GM06990 (cell line): Measurements from ENCODE around the gene ZBTB44.
"Not testable (repeated sequence)": the region's sequence is repeated elsewhere in the genome, so short reads cannot be mapped to it uniquely, and the experiment has no call there.

Experiments
- DNase-seq: peaks from one replicate; pipeline ENCODE4 v3.0.0-alpha.2; 2011; ENCODE audit not compliant: insufficient read length; ENCODE audit errors: extremely low read depth
- H3K27me3 ChIP-seq: replicated peaks from 2 replicates; pipeline ENCODE4 v1.6.0; 2011; ENCODE audit warnings: low read length; ENCODE audit not compliant: control insufficient read depth, insufficient read depth
- H3K36me3 ChIP-seq: 2 replicates; pipeline ENCODE4 v1.5.1; 2011; ENCODE audit warnings: low read length; ENCODE audit not compliant: control insufficient read depth, insufficient read depth
- H3K4me3 ChIP-seq: replicated peaks from 2 replicates; pipeline ENCODE4 v1.5.1; 2011; ENCODE audit warnings: low read depth, mild to moderate bottlenecking, control low read depth, low read length
- CTCF ChIP-seq: IDR thresholded peaks from 2 replicates; pipeline ENCODE4 v1.5.1; 2011; ENCODE audit warnings: low read length, control low read depth, mild to moderate bottlenecking, inconsistent platforms; ENCODE audit not compliant: insufficient read depth, poor library complexity, severe bottlenecking

Gene ZBTB44

GRCh38 chr11:130340671-130341319 lies 26.1 kb upstream of the ZBTB44 start:
- no peak for DNase-seq
- no peak for TF ChIP-seq CTCF
- no peak overlapping the region for H3K4me3 ChIP-seq
- H3K36me3 ChIP-seq: no peaks in the 10 kb centered on the region
- no peaks in the 10 kb centered on the region for H3K27me3 ChIP-seq

DNA sequence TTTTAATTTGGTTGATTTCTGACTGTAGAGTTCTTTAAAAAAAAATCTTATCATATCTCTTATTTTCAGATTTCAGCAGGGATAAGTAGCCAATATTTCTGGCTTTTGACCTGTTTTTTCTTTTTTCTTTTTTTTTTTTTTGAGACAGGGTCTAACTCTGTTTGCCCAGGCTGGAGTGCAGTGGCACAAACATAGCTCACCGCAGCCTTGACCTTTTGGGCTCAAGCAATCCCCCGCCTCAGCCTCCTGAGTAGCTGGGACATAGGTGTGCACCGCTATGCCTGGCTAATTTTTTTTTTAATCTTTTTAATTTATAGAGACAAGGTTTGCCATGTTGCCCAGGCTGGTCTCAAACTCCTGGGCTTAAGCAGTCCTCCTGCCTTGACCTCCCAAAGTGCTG lies 23.9 kb upstream of the ZBTB44 start:
- Histone ChIP-seq H3K4me3 (no peak overlapping the region), H3K36me3 (no peaks in the 10 kb centered on the region), H3K27me3 (no peaks in the 10 kb centered on the region)
- no peak for TF ChIP-seq CTCF
- DNase-seq: no peak

- no peak for DNase-seq
- no peak for TF ChIP-seq CTCF
- Histone ChIP-seq H3K27me3 (no peaks in the 10 kb centered on the region), H3K4me3 (no peak overlapping the region), H3K36me3 (no peaks in the 10 kb centered on the region)
Measured at GRCh38 chr11:130337281-130338089, 22.8 kb upstream of the ZBTB44 start.

DNA sequence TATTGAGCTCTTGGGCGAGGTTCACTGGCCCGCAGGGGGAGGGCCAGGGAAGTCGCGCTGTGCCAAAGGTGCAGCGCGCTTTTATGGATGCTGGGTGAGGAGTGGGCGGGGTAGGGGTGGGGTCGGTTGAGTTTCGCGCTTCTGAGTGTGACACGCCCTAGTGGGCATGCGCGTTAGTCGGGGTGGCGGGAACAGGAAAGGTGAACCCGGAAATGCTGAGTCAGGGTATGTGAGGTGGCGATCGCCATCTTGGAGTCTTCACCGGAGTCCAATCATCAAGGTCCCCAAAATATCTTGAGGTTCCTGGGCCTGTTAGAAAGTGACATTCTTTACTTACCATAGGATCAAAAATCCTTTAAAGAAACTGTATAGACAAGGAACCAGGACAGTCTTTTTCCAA lies 16.7 kb upstream of the ZBTB44 start:
- H3K4me3 ChIP-seq, H3K27me3 ChIP-seq, DNase-seq, H3K36me3 ChIP-seq: not testable (repeated sequence)

DNA sequence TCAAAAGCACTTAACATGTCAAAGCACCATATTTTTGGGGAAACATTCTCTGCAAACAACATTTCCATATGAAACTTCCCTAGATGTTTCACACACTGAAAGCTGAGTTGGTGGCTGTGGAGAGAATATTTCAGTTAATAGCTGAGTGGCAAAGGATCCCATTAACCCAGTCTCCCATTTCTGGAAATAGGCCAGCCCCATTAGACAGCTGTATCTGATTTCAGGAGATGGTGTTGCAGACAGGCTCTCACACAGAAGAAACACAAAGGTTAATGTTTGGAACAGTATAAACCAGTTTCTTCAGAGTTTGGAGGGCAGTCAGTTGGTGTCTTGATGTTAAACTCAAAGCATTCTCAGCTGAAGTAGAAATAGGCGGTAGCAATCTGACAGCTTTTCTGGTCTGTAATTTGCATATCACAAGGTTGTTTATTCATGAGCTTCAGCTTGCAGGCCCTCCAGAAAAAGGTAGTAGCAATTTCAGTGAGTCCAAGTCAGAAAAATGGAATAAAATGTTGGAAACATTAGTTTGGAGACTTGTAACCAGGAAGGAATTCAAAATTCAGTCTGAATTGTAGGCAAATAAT lies 15.5 kb upstream of the ZBTB44 start:
- TF ChIP-seq CTCF: no peak
- H3K36me3 ChIP-seq: no peaks in the 10 kb centered on the region
- H3K4me3 ChIP-seq: no peak overlapping the region
- DNase-seq: no peak
- no peaks in the 10 kb centered on the region for H3K27me3 ChIP-seq

DNA sequence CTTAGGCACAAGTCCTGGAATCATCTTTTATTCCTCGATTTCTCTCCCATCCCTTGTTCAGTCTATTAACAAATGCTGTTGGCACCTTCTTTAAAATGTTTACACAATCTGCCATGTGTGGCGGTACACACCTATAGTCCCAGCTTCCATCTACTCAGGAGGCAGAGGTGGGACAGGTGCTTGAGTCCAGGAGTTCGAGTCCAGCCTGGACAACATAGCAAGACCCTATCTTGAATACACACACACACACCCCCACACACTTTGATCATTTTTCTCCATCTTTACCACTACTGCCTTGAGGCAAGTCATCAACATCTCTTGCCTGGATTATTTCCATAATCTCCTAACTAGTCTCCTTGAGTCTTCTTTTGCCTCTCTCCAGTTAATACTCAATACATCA lies 13.7 kb upstream of the ZBTB44 start:
- DNase-seq: no peak
- TF ChIP-seq CTCF: no peak
- no peaks in the 10 kb centered on the region for H3K27me3 ChIP-seq

More for the DNA sequence above, 13.7 kb upstream of the ZBTB44 start:
- H3K4me3 ChIP-seq: no peak overlapping the region
- no peaks in the 10 kb centered on the region for H3K36me3 ChIP-seq
